ENCODE results near the gene RCBTB1.

Gene RCBTB1

DNA sequence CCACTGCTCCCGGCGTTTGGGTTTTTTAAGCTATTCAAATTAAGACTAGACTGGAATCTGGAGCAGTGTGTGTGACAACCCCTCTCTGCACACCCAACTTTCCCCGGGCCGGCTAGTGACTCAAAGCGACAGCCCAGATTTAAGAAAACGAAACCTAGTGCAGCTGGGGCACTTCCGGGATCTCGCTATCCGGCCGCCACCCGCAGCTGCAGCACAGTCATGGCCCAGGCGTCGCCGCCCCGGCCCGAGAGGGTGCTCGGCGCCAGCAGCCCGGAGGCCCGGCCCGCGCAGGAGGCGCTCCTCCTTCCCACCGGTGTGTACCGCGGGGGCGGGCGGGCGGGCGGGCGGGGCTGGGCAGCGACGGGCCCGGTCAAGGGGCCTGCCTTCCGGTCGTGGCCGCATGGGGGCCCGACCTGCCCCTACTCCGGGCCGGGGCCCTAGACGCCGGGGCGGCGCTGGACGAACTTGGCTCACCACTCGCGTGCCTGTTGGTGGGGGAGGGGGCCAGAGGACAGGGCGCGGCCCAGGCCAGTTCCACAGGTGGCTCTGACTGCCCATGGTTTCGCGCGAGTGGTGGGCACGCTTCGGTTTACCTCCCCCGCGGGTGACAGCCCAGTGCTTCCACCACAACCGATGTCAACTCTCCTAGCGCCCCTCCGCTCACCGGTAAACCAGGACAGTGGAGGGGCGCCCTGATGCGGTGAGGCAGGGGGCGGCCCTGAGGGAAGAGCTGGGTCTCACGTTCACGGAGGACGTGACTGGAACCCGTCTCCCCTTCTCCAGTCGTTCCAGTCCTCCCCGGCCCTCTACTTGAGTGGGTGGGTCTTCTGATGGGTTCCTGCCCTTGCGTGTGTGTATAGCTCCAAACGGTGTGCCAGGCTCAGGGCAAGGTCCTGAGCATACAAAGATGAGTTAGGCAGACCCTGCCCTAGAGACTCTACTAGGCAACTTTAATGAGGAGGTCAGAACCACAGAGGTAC, 89.3 kb downstream of the RCBTB1 start, which contains the start of gene PHF11:
TSS of gene PHF11 (plus strand) at position 171 of the 980 bp plus-strand sequence. CDS start at position 220, 49 bp downstream.
- peak within 1 kb of the TSS; percentile 92 to 97 (median 93) for H3K27ac Mint-ChIP-seq
- no peaks in the 10 kb centered on the region for H3K4me1 Mint-ChIP-seq
- peak within 1 kb of the TSS; percentile 92 to 94 (median 94) for H3K4me3 Mint-ChIP-seq
- TF ChIP-seq, protein P1, sequence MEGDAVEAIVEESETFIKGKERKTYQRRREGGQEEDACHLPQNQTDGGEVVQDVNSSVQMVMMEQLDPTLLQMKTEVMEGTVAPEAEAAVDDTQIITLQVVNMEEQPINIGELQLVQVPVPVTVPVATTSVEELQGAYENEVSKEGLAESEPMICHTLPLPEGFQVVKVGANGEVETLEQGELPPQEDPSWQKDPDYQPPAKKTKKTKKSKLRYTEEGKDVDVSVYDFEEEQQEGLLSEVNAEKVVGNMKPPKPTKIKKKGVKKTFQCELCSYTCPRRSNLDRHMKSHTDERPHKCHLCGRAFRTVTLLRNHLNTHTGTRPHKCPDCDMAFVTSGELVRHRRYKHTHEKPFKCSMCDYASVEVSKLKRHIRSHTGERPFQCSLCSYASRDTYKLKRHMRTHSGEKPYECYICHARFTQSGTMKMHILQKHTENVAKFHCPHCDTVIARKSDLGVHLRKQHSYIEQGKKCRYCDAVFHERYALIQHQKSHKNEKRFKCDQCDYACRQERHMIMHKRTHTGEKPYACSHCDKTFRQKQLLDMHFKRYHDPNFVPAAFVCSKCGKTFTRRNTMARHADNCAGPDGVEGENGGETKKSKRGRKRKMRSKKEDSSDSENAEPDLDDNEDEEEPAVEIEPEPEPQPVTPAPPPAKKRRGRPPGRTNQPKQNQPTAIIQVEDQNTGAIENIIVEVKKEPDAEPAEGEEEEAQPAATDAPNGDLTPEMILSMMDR (IDR thresholded peaks at IDR 0.05; ENCODE audit: unreplicated experiment in 3 of 3), result peak in 2 of 3 experiments; percentile 8 to 27
- no peaks in the 10 kb centered on the region for H3K27me3 Mint-ChIP-seq (ENCODE audit: low read depth)
- peaks cover 13% of the 10 kb centered on the region for H3K36me3 Mint-ChIP-seq (ENCODE audit: low read depth)
- no peaks in the 10 kb centered on the region for H3K9me3 Mint-ChIP-seq

DNA sequence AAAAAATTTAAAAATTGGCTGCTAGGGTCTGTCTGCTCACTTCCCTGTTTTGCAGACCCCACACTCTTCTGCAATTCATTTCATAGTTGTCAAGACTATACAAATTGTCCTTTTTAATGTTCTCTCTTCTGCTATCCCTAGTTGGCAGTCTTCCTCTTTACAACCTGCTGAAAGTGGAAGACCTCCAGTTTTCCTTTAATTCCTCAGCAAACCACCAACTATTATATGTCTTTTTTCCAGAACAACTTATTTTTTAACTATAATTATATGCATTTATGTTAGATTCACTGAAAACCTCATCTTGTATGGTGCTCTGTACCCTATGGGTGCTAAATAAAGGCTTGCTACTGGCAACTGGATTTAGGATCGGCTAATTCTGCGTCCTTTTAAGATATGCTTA, 90.7 kb downstream of the RCBTB1 start:
- Mint-ChIP-seq H3K27me3 (ENCODE audit: low read depth) (no peaks in the 10 kb centered on the region), H3K36me3 (ENCODE audit: low read depth) (peaks cover 13% of the 10 kb centered on the region), H3K4me3 (peak overlapping the region; percentile 63 to 94 (median 69)), H3K4me1 (no peaks in the 10 kb centered on the region), H3K27ac (no peak overlapping the region), H3K9me3 (no peaks in the 10 kb centered on the region)
- TF ChIP-seq, protein P1 (IDR thresholded peaks at IDR 0.05; ENCODE audit: unreplicated experiment in 3 of 3), result no peak

DNA sequence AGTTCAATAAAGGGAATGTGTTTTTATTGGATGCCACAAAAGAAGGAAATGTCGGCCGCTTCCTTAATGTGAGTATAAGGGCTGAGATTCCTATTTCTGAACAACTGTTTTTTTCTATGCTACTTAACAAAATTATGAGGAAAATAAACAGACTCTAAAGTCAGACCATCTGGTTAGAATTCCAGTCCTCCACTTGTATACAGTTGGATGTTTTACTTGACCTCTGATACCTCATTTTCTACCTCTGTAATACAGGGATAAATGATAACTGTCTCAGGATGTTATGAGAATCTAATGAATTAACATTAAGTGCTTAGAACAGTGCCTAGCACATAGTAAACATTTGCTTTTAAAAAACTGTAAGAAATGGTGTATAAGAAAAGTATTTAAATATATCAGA, 96.8 kb downstream of the RCBTB1 start:
- no peaks in the 10 kb centered on the region for H3K27me3 Mint-ChIP-seq (ENCODE audit: low read depth)
- H3K4me3 Mint-ChIP-seq, result no peak overlapping the region
- no peaks in the 10 kb centered on the region for H3K4me1 Mint-ChIP-seq
- no peaks in the 10 kb centered on the region for H3K9me3 Mint-ChIP-seq
- H3K27ac Mint-ChIP-seq, result no peak overlapping the region
- H3K36me3 Mint-ChIP-seq (ENCODE audit: low read depth), result peaks cover 33% of the 10 kb centered on the region
- TF ChIP-seq, protein P1 (IDR thresholded peaks at IDR 0.05; ENCODE audit: unreplicated experiment in 3 of 3), result no peak
